DMS114 treated with DMSO at 0.1 percent for 48 hours (cell line): ENCODE measurements around the gene OR56A3.

Experiments used
- DNase-seq: peaks from one replicate; lab custom pipeline; 2025; ENCODE audit not compliant: unreplicated experiment; lab: John Stamatoyannopoulos, UW

The OR56A3 gene

DNA sequence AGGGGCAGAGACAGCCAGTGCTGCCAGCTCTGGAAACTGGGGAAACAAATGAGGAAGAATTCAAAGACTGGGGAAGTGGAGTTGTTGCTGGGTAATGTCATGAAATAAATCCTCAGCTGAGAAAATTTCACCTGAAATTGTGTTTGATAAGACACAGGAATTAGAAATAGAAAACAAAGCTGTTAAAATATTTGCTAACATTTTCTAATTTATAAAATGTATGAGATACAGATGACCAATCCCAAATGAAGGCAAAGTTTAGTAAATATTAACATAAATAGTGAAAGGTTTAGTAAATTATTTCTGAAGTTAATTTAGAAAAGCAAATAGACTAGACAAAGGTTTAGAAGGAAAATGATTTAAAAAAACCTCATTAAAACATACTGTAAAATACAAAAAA is 26.3 kb downstream of the OR56A3 start, which contains the start of gene OR56A5:
Gene OR56A5 (minus strand): TSS at position 101 of the 400 bp plus-strand sequence. CDS start 0 bp downstream, at position 101.
- no peak for DNase-seq

DNA sequence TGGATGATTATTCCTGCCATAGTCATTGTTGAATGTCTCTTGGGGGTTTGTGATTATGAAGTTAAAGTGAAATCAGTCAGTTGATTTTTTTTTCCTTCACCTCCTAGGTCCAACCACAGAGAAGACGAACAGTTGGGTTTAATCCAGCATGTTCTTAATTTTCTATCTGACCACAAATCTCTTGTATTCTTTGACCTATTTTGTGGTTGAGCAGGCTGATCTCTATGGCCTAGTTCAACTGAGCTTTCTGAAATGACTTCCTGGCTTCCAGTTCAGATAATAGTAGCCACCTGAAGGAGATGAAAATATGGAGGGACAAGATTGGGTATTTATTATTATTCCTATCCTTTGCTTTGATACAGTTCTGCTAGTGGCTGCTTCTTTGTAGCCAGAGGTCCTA is 31.5 kb downstream of the OR56A3 start:
- no peak for DNase-seq

DNA sequence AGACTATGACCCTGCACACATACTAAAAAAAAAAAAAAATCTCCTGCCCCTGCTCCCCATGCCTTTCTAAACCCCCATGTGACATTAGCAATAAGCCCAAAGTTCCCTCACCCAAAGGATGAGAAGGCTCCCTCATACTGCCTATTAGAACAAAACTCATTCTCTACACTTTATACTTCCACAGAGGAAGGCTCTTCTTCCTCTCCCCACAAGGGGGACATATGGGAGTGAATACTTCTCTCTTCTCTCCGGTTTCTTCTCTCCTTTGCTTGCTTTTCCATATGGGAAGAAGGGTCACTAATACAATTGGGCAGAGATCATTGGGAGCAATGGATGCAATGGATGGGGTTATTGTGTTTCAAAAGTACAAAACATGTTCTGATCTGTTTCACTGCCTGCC is 41.4 kb downstream of the OR56A3 start:
- DNase-seq = no peak

DNA sequence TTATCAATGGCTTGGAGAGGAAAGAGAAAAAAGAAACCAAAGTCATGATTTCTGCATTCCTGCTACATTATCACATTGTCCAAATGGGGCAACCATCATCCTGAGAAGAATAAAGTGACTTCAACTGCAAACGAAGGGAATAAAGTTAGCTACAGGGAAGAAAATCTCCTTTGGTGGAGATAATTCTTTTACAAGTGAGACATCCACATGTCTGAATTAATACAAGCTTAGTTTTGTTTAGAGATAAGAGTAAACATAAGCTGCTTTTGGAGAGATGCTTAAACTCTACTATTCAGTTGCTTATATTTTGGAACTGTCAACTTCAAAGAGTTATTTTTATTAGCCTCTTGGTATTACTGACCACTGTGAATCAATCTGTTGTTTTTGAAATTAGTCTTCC is 44.8 kb downstream of the OR56A3 start, which contains the start of gene OR52L1:
Gene OR52L1 (minus strand): TSS at position 101 of the 400 bp plus-strand sequence. CDS start 55 bp downstream, at position 46.
- DNase-seq = no peak

DNA sequence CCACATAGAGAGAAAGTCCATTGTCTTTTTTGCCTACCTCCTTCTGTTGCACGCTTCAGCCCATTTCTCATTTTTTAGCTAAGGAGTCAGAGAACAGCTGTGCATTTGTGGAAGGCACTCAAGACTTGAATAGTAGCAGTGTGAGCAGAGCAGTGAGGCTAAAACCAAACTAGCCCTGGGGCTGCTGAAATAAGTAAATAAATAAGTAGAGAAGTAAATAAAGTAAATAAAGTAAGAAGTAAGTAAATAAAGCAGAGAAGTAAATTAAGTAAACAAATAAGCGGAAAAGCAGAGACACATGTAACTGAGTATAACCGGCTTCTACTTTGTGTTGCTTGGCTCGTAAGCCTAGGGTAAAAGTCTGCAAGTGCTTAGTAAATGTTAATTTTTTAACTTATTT is 47.2 kb downstream of the OR56A3 start:
- no peak for DNase-seq

DNA sequence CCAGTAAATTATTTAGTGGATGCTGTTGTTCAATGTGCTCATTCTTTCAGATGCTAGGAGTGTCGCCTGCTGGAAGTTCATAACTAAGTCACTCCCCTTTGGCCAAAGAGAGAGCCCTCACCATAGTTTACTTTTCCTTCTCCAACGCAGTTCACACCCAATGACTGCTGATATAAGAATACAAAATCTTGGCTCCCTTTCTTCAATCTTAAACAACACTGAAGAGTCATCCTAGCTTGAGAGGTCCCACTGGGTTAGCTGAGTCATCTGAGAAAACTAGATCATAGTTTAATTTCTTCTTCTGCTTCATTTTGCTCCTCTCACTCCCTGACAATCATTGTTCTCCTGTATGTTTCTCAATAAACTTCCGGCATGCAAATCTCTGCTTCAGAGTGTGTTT is 50.1 kb downstream of the OR56A3 start:
- DNase-seq = no peak

DNA sequence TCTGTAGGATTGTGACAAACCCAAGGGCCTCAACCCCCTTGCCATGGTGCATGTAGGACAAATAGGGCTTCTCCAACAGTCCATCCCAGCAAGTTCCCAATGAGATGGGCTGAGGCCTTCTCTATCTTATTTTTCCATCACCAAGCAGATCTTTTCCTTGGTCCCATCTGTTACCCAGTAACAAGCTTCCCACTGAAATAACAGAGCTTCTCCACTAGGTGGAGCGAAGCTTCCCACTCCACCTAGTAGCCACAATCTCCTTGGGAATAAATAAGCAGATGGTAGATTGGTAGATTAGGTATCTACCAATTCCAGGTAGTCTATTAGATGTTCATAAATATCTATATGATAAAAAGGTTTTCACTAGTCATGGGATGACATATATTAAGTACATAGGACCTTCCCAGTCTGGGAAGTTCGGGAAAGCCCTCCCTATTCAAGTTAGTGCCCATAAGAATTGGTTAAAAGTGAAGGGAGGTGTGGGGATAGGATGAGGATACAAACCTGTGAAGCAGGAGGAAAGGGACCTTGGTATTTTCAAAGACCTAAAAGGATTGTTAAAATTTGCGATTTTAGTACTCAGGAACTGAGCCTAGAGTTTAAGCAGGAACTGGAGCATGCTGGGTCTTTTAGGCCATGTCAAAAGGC is 50.7 kb downstream of the OR56A3 start:
- DNase-seq = peak; percentile 0

DNA sequence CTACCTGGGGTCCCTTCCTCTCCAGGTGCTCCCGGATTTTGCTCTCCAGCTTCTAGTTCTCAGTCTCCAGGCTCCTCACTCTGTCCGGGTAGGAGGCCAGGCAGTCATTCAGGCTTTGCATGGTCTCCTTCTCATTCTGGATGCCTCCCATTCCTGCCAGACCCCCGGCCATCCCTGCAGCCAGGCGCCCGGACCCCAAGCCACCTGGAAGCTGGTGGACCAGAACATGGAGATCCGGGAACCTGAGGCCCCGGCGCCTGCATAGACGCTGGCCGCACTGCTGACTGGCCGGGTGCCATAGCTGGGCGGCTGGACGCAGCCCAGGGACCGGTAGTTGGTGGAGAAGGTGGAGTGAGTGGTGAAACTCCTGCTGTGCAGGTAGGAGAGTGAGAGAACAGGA is 52.7 kb downstream of the OR56A3 start:
- no peak for DNase-seq
